ENCODE data around the gene GALNT5.
"Not testable (repeated sequence)": the region's sequence is repeated elsewhere in the genome, so short reads cannot be mapped to it uniquely, and the experiment has no call there.

The GALNT5 gene, protein sequence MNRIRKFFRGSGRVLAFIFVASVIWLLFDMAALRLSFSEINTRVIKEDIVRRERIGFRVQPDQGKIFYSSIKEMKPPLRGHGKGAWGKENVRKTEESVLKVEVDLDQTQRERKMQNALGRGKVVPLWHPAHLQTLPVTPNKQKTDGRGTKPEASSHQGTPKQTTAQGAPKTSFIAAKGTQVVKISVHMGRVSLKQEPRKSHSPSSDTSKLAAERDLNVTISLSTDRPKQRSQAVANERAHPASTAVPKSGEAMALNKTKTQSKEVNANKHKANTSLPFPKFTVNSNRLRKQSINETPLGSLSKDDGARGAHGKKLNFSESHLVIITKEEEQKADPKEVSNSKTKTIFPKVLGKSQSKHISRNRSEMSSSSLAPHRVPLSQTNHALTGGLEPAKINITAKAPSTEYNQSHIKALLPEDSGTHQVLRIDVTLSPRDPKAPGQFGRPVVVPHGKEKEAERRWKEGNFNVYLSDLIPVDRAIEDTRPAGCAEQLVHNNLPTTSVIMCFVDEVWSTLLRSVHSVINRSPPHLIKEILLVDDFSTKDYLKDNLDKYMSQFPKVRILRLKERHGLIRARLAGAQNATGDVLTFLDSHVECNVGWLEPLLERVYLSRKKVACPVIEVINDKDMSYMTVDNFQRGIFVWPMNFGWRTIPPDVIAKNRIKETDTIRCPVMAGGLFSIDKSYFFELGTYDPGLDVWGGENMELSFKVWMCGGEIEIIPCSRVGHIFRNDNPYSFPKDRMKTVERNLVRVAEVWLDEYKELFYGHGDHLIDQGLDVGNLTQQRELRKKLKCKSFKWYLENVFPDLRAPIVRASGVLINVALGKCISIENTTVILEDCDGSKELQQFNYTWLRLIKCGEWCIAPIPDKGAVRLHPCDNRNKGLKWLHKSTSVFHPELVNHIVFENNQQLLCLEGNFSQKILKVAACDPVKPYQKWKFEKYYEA

DNA sequence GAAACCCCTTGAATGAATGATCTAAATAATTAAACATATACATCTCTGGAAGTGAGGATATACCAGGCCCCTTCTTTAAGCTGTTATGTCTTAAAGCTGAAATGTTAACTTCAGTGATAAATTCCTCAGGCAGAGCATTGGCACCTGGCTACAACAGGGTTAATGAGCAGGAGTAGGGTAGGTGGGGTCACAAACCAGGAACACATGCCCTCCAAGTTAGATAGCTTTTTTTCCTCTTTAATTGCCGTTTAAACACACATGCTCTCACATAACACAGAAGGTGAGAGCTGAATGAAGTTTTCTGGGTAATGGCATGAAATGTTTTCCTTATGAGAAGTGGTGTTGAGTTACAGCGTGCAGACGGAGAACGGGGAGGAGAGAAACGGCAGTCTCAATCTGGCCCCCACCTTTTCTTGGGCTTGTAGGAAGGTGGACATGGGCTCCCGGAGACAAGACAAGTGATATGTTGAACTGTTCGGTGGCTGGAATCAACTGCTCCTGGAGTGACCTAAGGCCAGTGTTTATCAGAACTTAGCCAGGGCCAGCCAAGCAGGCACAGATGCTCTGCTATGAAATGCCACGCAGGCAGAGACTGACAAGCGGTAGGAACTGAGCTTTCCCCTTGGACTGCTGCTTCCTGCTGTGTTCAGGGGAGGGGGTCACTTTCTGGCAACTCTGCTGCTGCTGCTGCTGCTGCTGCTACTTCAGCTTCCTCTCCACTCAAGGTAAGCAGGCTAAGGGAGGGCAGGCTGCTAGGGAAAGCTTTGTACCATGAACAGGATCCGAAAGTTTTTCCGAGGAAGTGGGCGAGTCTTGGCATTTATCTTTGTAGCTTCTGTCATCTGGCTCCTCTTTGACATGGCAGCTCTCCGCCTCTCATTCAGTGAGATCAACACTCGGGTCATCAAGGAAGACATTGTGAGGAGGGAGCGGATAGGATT, at the start of gene GALNT5:
Gene GALNT5 (plus strand): TSS at position 394 of the 941 bp plus-strand sequence. CDS start 378 bp downstream, at position 772.
- DNase-seq, result no peak

DNA sequence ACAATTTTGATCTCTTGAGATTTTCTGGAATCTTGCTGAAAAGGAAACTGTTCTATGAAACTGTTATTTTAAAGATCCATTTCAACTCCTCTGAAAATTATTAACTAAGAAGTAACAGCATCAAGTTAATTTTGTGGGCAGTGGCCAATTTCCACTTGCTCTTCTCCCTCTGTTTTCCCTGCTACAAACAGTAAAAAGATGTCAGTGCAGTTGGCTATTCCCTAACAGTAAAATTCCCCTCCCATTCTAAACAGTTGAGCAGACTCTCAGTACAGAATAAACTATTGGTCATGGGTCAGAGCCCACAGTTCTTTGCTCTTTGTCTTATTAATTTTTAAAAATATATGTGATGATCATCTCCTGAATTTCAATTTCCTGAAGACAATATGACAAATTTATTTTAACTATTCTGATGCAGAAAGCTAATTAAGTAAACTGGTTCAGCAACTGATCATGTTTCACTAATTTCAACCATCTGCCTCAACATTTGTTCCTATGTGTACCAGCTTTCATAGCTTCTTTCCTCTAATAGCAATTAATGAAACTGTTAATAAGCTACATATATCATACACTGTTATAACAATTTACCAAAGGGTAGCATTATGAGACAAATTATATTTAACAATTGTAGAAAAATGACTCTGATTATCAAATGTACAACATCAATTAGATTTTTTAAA, 41.1 kb upstream of the GALNT5 start:
- DNase-seq, result no peak

DNA sequence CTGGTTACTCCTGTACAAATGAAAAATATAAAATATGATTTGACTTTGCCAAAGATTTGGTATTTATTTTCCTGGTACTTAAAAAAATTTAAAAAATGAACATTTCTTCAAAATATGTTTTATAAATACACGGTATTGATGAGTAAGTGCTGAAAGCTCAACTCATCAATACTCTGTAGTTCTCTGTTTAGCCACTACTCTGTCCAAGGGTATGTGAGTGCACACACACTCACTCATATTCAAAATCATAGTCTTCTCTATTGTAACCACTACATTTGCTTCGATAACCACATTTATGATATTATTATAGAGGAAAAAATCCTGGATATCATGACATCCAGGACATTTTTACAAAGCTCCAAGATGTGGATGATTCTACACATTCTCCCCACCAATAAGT, 40.1 kb upstream of the GALNT5 start:
- no peak for DNase-seq

DNA sequence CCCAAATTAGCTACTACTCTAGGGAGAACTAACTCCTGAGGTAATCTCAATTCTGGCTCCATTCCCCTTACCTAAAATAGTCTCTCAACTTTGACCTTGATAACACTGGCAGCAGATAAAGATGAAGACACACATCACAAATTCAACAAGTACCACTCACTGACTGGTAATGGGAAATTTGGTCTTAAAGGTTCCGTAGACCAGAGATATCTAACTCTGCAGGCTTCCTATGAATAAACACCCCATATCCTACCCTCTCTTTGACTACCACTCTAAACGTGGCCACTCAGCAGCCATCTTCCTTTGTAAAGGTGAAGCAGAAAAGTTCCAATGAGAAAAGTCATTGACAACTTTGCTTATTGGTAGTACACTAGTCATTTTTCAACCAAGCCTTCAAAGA, 38.6 kb upstream of the GALNT5 start:
- DNase-seq, result no peak

DNA sequence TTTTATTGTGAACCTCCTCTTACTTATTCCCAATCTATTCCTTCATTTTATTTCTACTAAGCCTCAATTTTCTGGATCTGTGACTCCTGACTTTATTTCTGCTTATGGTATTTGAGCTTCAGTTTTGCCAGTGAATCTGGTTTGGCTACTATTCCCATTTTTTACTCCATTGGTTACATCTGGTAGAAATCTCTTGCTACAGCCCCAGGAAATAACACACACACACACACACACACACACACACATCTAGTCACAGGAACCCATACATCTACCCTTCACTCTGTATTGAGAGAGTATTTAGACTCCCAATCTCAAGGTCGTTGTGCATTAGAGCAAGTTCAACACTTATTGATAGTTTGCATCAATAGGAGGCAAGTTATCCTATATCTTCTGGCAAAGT, 37.0 kb upstream of the GALNT5 start:
- DNase-seq, result no peak

DNA sequence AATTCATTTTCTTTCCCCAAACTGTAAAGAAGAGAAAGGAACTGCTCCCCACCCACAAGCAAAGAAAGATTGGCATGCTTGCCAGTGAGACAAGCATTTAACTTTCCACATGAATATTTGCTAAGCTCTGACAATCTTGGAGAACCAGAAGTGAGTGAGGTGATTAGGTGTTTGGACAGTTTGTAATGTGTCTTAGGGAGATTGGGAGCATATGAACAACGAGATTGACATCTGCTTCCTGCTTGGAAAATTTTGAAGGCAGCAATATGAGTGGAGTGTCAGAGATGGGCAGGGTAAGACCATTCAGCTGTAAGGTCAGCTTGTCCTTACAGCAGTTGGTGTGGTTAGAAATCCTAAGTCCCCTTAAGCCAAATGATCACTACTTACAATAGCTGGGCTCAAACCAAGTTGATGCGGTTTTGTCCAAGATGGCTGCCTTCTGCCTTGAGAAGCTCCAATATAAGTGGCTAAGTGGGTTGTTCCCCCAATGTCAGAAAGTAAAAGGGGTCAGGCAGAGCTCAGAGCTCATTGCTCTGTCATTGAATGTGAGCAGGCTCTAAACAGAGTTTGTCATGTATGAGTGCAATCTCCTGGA, 36.0 kb upstream of the GALNT5 start:
- DNase-seq, result no peak

DNA sequence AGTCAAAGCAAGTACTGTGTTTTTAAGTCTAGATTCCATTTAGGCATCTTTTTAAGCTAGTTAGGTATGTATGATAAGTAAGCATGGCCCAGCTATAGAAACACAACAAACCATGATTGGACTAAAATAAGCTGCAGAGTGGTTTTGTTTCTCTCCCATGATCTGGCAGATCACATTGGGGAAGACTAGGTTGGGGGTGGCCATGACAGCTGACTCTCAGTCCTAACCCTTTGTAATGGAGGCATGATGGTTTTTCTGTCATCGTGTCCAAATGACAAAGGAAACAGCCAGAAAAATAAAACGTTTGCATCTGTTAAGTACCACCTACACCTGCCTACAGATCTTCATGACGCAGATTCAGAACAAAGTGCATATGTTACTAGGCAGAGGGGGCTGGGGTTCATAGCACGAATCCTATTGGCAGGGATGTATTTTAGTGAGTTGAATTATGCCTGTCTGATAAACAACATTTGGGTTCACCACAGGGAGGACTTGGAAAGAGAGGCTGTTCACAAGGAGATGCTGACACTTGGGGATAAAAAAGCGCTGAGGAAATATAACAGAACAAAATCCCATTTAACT, 33.8 kb upstream of the GALNT5 start:
- no peak for DNase-seq

DNA sequence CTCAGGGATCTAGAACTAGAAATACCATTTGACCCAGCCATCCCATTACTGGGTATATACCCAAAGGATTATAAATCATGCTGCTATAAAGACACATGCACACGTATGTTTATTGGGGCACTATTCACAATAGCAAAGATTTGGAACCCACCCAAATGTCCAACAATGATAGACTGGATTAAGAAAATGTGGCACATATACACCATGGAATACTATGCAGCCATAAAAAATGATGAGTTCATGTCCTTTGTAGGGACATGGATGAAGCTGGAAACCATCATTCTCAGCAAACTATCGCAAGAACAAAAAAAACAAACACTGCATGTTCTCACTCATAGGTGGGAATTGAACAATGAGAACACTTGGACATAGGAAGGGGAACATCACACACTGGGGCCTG, 33.1 kb upstream of the GALNT5 start:
- not testable (repeated sequence) for DNase-seq

DNA sequence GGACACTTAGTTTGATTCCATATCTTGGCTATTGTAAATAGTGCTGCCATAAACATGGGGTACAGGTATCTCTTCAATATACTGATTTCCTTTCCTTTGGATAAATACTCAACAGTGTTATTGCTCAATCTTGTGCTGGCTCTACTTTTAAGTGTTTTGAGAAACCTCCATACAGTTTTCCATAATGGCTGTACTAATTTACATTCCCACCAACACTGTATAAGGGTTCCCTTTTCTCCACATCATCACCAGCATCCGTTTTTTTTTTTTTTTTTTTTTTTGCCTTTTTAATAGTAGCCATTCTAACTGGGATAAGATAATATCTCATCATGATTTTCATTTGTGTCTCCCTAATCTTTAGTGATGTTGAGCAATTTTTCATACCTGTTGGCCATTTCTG, 29.9 kb upstream of the GALNT5 start:
- DNase-seq, result no peak

DNA sequence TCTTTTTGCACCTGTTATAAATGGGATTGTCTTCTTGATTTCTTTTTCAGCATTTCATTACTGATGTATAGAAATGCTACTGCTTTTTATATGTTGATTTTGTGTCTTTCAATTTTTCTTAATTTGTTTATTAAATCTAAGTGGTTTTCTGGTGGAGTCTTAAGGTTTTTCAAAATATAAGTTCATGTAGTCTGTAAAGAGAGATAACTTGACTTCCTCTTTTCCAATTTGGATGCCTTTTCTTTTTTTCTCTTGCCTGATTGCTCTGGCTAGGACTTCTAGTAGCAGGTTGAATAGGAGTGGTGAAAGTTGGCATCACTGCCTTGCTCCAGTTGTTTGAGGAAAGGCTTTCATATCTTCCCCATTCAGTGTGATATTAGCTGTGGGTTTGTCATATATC, 28.6 kb upstream of the GALNT5 start:
- DNase-seq, result no peak

DNA sequence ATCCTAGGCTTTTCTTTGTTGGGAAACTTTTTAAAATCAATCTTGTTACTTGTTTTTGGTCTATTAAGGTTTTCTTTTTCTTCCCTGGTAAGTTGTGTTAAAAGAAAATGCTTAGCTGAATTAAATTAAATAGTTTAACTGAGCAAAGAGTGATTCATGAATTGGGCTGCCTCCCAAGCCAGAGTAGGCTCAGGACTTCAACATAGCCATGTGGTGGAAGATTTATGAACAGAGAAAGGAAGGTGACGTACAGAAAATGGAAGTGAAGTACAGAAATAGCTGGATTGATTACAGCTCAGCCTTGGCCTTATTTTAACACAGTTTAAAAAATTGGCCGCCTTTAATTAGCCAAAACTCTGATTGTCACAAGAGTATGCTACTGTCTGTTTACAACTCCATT, 27.9 kb upstream of the GALNT5 start:
- DNase-seq, result no peak

DNA sequence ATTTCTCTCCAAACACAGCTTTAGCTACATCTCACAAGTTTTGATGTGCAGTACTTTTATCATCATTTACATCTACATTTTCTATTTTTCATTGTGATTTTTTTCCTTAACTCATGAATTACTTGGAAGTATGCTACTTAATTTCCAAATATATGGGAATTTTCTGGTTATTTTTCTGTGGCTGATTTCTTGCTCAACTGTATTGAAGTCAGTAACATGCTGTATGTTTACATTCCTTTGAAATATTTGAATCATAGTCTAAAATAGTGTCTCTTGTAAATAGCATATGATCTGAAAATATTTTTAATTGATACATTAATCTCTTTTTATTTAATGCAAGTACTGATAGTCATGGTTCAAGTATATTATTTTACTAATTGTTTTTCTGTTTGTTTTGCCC, 26.0 kb upstream of the GALNT5 start:
- no peak for DNase-seq

DNA sequence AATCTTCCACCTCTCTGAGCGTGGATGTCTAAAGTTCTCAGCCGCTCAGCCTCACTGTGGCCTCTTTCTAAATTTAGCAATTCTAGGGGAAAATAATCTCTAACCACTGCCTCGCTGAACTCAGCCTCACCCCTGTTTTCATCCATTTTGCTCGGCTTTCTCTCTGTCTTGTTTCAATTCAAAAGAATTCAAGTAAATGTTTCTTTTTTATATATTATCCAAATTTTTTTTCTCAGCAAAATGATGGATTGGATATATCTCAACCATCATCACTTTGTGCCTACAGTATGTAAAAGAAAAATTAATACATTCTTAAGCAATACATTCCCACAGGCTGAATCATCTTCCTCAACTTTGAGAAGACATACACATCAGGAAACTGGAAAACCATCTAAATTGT, 24.0 kb upstream of the GALNT5 start:
- DNase-seq, result no peak

DNA sequence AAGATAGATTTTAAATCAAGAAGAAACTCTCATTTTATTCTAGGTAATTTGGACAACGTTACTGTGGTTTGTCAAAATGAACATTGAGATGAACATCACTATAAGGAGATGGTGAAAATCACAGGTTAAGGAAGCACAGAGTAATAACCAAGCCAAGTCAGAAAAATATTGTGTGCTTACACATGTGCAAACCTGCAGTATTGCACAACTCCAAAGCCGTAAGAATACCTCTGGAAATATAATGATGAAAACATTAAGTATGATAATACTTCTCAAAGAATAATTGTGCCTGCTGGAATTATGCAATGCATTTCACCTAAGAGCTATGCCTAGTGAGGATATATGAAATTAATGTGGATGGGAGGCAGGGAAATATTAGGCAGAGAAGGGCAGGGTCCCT, 21.1 kb upstream of the GALNT5 start:
- DNase-seq, result no peak

DNA sequence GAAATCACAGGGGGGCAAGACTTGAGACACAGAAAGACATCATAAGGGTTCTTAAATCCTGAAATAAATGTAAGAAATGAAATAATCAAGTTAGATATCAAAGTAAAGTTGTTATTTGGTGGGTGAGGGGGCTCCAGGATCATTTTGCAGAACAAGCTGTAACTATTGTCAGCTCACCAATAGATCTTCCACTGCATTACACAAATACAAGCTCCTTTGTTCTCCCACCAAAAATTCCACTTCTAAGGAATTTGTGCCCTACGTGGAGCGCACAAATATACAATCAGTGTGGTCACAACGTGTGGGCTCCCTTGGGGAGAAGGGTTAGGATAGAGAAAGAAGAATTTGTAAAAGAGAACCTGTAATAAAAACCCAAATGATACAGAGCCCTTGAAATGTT, 19.2 kb upstream of the GALNT5 start:
- DNase-seq, result no peak

DNA sequence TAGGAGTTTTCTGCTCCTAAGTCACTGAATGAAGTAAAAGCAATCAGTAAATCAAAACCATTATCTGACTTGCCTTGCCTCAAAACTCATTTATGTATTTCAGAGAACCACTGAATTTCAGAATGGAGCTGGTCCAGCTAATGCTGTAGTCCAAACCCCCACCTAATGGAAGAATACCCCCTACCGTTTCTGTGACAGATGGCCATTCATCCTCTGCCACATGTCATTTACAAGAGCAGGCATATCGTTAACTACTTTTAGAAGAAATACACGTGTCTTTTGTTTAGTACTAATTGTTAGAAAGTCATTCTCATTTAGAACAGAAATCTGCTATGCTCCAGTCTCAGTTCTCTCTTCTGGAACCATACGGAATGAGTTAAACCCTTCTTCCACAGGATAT, 12.8 kb upstream of the GALNT5 start:
- no peak for DNase-seq

DNA sequence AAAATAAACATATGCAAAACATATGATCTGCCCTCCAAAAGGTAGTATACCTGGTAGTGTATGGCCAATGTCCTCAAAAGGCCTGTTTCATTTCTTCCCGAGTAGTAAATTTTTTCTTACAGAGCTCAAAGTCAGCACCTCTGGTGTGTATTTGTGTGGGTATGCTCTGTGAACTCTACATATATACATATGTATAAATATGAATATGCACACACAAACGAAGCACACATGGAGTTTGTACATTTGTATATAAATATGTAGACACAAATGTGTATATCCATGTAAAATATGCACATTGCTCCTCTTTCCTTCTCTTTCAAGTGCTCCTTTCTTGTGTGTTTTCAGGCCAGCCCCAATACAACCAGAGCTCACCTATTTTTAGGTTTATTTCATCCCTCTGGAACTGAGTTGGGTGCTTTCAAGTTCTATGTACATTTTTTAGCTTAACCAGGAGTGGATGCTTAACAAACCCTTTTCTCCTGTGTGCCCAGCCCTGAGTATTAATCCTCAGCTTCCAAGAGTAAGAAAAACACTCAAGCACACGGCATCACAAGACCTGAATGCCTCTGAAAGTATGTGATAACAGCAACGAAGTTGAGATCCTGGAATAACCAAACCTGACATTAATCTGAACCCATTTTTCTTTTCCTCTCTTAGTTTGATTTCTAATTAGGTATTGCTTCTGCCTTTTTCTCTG, 12.2 kb upstream of the GALNT5 start:
- no peak for DNase-seq

DNA sequence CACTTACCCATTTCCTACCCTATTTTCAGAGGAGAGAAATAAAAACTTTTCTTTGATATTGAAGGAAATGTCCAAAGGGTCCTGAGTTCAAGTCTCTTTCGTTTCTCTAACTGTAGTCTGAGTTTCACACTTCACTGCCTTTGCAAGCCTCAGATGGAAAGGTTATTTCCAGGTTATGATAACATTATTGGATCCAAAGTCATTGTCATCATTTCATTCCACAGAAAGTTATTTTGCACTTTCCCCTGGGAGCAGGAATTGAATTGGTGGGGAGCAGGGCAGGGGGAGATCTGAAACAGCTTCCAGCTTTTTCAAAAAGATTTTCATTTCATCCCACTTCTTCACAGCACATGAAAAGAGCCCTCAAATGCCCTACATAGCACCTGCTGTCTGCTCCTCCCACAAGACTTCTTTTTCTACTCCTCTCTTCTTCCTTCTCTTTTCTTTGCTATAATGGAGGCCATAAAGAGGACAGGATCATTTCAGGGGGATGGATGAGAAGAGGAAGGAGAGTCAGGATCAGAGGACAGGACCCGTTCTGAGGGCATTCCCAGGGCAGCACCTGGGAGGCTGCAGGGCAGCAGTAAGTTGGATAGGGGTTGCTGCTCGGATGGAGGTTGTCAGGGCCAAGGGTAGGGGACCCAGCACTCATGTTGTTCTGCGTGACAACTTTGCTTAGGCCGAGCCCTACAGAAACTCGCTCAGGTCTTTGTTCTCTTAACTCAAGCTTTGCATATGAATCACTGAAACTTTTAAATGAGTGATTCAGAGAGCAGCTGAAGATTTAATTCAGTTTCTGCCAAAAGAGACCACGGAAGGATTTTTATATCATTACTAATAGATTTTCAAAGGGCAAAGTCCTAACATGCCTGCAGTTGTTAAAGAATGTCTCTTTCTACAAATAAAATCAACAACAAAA, 11.4 kb upstream of the GALNT5 start:
- DNase-seq, result no peak

DNA sequence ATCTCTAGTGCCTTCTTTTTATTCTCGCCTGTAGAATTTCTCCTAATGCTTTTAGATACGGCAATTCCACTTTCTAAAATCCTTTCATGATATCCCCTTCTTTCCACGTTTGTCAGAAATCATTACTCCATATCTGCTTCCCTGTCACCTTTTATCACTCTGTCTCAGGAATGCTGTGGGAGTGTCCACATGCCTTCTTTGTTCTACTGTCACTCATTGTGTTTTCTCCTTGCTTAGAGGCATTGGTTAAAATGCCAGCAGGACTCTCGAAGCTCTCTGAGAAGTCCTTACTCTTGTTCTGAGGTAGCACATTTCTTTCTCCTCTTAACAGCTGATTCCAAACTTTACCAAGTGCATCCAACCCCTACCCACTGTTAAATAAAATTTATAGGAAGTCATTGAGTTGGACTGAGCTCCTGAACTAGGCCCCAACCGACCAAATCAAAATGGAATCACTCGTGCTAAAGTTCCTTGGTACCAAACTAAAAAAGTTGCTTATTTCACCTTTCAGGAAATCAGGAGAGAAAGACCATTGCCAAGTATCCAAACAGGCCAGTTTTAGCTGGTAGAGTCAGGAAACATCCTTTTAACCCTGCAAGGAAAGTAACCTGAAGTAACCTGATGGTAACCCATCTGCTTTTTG, 10.6 kb upstream of the GALNT5 start:
- no peak for DNase-seq
